Ureter (tissue), 1 donor: ENCODE data around the gene PDE4D. TPM values are rescaled to one million over a fixed set of nuclear protein-coding genes. Genes with fewer than 3 reads are reported as not detected.

Experiments
- DNase-seq: peaks from one replicate; pipeline ENCODE4 v3.0.0-alpha.2; 2020; ENCODE audit warnings: low spot score
- total RNA-seq: library from RNA; stranded (reverse); gene quantifications from one replicate; pipeline ENCODE4 v1.2.4, GENCODE V29; 2023
- donor health status: DM: yes; HTN: yes; CAD: no.

Gene PDE4D
- total RNA-seq, 1 donor from 2014 or later, result 106 TPM

GRCh38 chr5:59115345-59115744 lies 778.2 kb downstream of the PDE4D start:
- no peak for DNase-seq

GRCh38 chr5:59109383-59109782 lies 784.1 kb downstream of the PDE4D start:
- DNase-seq, result no peak

- no peak for DNase-seq
These were observed 785.8 kb downstream of the PDE4D start for GRCh38 chr5:59107692-59108091.

- no peak for DNase-seq
These were observed 789.0 kb downstream of the PDE4D start for GRCh38 chr5:59104400-59105127.

- no peak for DNase-seq
These were observed 790.2 kb downstream of the PDE4D start for GRCh38 chr5:59103303-59103702.

GRCh38 chr5:59102437-59102836 lies 791.1 kb downstream of the PDE4D start:
- no peak for DNase-seq

GRCh38 chr5:59100875-59101274 lies 792.7 kb downstream of the PDE4D start:
- no peak for DNase-seq

GRCh38 chr5:59099995-59100345 lies 793.6 kb downstream of the PDE4D start:
- DNase-seq, result no peak

GRCh38 chr5:59099270-59099994 lies 794.1 kb downstream of the PDE4D start:
- no peak for DNase-seq

GRCh38 chr5:59098743-59099142 lies 794.8 kb downstream of the PDE4D start:
- no peak for DNase-seq

- DNase-seq, result no peak
These were observed 795.8 kb downstream of the PDE4D start for GRCh38 chr5:59097712-59098111.

- no peak for DNase-seq
These were observed 796.4 kb downstream of the PDE4D start for GRCh38 chr5:59097116-59097515.

- no peak for DNase-seq
These were observed 798.0 kb downstream of the PDE4D start for GRCh38 chr5:59095480-59095879.

GRCh38 chr5:59094864-59095263 lies 798.7 kb downstream of the PDE4D start:
- no peak for DNase-seq

- DNase-seq, result no peak
These were observed 800.2 kb downstream of the PDE4D start for GRCh38 chr5:59093329-59093728.

- DNase-seq, result no peak
These were observed 800.8 kb downstream of the PDE4D start for GRCh38 chr5:59092758-59093157.

GRCh38 chr5:59091965-59092364 lies 801.6 kb downstream of the PDE4D start:
- no peak for DNase-seq

GRCh38 chr5:59090323-59090722 lies 803.2 kb downstream of the PDE4D start:
- no peak for DNase-seq

- DNase-seq, result no peak
These were observed 803.8 kb downstream of the PDE4D start for GRCh38 chr5:59089767-59090166.

GRCh38 chr5:59088546-59088945 lies 805.0 kb downstream of the PDE4D start:
- DNase-seq, result no peak

- DNase-seq, result no peak
These were observed 807.5 kb downstream of the PDE4D start for GRCh38 chr5:59086024-59086423.

- DNase-seq, result no peak
These were observed 811.8 kb downstream of the PDE4D start for GRCh38 chr5:59081693-59082092.
